HT1080 (cell line): Measurements from ENCODE around the gene RND2. TPM values are rescaled to one million over a fixed set of nuclear protein-coding genes. Genes with fewer than 3 reads are reported as not detected.
"Not testable (repeated sequence)": the region's sequence is repeated elsewhere in the genome, so short reads cannot be mapped to it uniquely, and the experiment has no call there.

ENCODE experiments used
- DNase-seq: peaks from one replicate; pipeline ENCODE4 v3.0.0-alpha.2; 2015; ENCODE audit warnings: low read depth
- polyA plus RNA-seq, 2 experiments: library from polyadenylated mRNA; depleted of rRNA; stranded (reverse); fragments of >200 nt; gene quantifications; 2 replicates each; pipeline ENCODE4 v1.2.3, GENCODE V29; 2015
- total RNA-seq: library from RNA; depleted of rRNA; stranded (reverse); fragments of >200 nt; shearing (Covaris generic); gene quantifications from 2 replicates; pipeline ENCODE4 v1.2.3, GENCODE V29; 2014; rRNA removed

The RND2 gene, protein sequence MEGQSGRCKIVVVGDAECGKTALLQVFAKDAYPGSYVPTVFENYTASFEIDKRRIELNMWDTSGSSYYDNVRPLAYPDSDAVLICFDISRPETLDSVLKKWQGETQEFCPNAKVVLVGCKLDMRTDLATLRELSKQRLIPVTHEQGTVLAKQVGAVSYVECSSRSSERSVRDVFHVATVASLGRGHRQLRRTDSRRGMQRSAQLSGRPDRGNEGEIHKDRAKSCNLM
- total RNA-seq = 0.11 and 0.23 TPM in 2 replicates
- 0.03 and 0.07 TPM in 2 replicates for polyA plus RNA-seq (2015; cell fraction: cytosol; rRNA removed)
- 0.02 and 0.05 TPM in 2 replicates for polyA plus RNA-seq (2015; cell fraction: nucleus; rRNA removed)

DNA sequence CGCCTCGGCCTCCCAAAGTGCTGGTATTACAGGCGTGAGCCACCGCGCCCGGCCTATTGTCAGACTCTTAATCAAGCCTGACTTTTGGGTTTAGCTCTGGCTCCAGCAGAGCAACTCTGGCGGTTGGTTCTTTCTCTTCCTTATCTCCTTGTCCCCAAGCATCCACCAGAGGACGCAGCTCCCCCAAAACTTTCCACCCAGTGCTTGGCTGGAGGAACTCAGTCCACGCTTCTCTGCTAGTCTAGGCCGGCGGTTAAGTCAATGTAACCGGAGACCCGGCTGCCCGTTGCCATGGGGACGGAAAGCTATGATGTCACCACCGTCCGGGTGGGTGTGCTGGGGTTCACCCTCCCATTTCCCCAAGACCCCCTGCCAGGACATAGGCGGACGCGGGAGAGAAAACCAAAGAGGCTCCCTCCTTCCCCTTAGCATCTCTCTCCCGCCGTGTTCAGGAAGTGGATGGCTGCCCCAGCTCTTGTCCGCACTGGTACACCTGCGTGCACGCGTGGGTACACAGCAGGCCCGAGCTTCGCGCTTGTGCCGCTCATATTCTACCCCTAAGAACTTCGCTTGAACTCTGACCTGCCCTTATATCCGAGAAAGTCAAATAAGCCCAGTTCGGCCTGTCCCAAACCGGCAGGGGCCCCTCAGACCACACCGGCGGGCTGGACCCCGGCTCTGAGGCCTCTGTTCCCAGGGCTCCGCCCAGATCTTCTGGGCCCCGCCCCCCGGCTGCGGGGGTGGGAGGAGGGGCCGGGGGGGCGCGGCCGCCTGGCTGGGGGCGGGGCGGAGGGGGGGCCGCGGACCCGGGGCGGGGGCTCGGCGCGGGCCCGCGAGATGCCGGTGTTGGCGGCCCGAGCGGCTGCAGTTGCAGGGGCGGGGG lies at the start of gene RND2:
Gene RND2 (plus strand): TSS at position 825 of the 883 bp plus-strand sequence. CDS start 117 bp downstream, outside the sequence.
- DNase-seq = peak; percentile 88

DNA sequence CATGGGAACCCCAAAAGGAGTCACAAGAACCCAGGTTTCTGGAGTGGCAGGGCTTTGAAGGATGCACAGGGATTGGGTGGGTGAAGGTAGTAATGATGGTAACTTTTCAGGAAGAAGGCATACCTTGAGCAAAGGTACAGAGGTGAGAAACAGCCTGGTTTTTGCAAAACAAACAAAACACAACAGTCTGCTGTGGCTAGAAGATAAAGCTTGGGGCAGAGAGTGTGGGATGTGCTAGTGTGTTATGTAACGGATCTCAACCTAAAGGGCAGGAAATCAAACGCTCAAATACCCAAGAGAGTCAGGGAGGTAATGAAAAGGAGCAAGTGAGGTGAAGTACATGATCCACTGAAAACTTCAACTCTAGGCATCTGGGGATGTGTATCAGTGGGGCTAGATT lies 49.8 kb upstream of the RND2 start:
- DNase-seq = no peak

DNA sequence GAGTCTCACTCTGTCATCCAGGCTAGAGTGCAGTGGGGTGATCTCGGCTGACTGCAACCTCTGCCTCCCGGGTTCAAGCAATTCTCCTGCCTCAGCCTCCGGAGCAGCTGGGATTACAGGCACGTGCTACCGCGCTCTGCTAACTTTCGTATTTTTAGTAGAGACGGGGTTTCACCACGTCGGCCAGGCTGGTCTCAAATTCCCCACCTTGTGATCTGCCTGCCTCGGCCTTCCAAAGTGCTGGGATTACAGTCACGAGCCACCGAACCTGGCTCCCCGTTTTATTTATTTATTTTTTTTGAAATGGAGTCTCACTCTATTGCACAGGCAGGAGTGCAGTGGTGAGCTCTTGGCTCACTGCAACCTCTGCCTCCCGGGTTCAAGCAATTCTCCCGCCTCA lies 49.3 kb upstream of the RND2 start:
- not testable (repeated sequence) for DNase-seq

DNA sequence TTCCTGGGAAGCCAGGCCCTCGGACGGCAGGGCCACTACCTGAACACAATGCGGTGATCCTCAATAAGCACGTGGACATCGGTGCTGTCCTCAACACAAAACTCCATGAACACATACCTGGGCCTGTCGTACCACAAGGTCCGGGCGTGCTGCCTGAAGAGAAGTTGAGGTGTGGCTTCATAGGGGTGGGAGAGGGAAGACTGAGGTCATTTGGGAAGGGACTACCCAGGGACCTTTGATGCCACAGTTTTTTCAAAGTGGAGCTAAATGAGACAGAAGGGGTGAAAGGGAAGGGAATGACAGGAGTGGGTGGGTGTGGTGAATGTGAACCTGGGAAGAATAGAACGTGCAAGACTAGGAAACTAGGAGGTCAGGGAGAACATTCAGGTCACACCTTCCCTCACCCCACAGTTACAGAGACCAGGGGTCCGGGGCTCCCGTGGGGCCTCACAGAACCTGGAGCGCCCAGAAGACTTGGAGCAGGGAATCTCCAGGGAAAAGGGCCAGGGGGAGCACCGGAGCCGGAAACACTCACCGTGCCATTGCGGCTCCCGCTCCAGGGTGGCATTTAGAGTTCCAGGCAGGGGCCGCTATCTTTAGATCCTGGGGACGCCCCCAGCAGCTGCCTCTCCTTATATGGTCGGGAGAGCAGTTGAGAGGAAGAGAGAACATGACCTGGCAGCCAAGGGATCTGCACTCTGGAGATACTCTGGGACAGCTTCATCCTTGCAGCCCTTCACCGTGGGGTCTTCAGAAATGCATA lies 45.3 kb upstream of the RND2 start, which contains the start of gene PTGES3L:
Gene PTGES3L (minus strand): TSS at position 570 of the 763 bp plus-strand sequence. CDS start 27 bp downstream, at position 543.
- peak; percentile 57 for DNase-seq

DNA sequence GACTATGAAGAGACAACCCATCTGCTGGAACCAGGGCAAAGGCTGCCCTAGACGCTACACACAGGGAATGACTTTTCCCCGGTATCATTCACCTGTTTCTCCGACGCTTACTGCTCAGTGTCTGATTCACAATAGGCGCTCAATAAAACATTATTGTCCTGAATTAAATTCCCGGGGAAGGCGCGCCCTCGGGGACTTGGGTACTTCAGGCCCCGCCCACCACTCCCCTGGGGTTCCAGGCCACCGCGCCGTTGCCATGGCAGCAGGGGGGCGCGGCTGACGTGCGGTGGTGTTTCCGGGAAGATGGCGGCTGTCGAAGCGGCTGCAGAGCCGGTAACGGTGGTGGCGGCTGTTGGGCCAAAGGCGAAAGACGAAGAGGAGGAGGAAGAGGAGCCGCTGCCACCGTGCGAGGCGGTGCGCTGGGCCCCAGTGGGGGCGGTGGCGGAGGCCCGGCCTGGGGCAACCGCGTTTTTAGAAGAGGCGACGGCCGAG lies 44.7 kb upstream of the RND2 start, which contains the start of gene RUNDC1:
Gene RUNDC1 (plus strand): TSS at position 292 of the 492 bp plus-strand sequence. CDS start 12 bp downstream, at position 304.
- DNase-seq = peak; percentile 82

DNA sequence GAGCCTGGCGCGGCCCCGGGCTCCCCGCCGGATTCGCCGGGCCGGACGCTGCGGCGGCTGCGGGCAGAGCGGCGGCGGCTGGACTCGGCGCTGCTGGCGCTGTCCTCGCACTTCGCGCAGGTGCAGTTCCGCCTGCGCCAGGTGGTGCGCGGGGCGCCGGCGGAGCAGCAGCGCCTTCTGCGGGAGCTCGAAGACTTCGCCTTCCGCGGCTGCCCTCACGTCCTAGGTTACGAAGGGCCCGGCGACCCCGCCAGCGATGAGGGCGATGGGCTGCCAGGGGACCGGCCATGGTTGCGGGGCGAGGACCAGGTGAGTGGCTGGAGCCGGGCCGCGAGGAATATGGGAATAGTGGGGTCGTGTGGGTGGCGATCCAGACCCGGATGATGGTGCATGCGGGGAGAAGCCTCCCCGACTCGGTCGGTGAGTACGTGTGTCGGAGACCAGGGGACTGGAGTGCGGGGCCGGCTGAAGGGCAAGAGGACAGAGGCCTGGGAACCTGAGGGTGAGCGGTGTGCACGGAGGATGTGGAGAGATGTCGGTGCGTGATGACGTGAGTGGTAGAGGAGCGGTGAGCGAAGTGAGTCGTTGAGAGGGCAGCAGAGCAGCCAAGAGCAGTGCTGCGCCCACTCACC lies 44.1 kb upstream of the RND2 start:
- peak; percentile 55 for DNase-seq

DNA sequence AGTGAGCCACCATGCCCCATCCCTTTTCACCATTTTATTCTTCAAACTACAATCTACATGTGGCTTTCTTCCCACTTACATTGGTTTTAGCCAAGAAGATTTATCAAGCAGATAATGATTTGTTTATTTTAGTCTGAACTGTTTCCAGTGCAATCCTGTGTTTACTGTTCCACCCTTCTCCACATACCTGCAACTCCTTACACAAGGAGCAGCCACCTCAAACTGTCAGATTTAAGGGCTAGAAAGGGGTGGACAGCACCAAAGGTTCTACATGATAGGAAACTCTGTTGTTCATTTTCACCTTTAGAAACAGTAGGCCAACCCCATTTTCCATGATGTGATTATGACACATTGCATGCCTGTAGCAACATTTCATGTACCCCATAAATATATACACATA lies 42.8 kb upstream of the RND2 start:
- DNase-seq = no peak

DNA sequence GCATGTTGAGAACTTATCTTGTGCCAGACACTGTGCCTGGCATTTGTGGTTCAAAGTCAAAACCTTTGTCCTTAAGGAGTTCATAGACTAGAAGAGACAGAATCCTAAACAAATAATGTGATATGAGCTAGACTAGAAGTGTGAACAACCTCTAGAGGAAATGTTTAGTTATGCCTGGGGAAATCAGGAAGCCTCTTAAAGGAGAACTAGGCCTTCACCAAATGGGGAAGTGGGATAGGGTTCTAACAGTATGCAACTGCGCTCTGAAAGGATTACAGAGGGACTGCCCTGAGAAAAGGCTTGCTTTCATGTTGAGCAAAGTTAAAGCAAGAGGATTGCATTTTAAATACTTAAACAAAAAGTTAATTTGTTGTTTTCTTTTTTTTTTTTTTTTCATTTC lies 39.8 kb upstream of the RND2 start:
- DNase-seq = no peak

DNA sequence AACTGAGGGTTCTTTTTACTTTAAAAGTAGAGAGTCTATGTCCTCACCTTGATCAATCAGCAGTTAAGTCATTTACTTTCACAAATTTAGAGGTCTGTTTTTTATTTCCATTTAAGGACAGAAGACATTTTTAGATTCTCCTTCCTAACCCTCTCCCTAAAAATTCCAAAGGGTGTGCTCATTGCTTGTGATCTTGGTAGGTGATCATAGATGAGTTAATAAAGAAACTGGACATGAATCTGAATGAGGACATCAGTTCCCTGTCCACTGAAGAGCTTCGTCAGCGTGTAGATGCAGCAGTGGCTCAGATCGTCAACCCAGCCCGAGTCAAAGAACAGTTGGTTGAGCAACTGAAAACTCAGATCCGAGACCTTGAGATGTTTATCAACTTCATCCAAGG lies 35.9 kb upstream of the RND2 start:
- DNase-seq = no peak

DNA sequence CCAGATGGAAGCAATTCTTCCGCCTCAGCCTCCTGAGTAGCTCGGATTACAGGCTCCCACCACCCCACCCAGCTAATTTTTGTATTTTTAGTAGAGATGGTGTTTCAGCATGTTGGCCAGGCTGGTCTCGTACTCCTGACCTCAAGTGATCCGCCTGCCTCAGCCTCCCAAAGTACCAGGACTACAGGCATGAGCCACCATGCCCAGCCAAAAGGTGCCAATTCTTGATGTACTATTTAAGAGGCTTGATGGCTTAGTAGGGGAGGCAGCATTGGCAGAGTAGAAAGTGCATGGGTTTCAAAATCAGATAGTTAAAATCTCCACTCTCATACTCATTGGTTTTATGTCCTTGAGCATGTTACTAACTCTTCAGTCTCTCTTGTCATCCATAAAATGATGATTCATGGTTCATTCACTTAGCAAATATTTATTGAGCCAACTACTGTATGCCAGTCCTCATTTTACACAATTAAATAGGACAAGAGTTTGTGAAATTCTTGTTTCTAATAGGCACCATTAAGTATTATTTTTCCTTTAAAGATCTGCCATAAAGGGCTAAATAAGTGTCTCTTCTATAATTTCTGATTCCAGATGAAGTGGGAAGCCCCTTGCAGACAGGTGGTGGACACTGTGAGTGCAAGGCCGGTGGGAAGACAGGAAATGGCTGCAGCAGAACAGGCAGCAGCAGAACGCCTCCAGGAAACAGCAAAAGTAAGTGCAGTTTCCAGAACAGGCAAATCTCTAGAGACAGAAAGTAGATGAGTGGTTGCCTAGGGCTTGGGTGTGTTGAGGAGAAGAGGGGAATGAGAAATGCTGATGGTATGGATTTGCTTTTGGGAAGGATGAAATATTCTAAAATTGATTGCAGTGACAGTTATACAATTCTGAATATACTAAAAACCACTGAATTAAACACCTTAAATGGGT lies 35.0 kb upstream of the RND2 start:
- DNase-seq = peak; percentile 61

DNA sequence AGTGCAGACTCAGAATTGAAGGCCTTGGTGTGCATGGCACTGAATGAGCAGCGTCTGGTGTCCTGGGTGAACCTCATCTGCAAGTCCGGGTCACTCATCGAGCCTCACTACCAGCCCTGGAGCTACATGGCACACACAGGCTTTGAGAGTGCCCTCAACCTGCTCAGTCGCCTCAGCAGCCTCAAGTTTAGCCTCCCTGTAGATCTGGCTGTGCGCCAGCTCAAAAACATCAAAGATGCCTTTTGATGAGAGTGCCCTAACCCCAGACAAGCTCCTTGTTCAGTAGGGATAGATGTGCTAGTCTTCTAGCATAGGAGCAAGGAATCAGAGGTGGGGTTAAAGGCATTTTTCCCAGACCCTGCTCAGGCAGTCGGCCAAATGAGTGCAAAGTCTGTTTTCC lies 33.6 kb upstream of the RND2 start:
- no peak for DNase-seq

DNA sequence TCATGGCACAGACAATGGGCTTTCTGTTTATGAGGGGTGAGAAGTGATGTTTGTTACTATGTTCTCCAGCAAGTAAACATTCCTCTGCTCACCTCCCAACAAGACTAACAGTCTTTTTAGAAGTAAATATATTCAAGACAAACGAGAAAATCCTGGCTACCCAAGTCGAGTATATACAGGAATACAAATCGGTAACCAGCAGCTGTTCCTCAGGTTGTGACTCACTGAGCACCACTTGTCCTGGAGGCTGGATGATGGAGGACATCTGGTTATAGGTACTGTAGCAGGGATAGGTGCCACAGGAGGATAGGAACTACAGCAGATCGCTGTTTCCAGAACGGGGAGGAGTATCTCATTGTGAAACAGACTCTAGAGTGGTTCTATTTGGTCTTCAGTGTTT lies 32.2 kb upstream of the RND2 start:
- DNase-seq = no peak

DNA sequence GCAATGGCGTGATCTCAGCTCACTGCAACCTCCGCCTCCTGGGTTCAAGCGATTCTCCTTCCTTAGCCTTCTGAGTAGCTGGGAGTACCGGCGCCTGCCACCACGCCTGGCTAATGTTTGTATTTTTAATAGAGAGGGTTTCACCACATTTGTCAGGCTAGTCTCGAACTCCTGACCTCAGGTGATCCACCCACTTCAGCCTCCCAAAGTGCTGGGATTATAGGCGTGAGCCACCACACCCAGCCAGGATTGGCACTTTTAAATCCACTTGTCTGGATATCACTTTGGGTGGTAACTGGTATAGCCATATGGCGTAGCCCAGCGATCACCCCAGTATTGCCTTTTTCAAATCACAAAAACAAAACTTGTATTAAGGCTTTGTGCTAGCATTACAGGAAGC lies 31.1 kb upstream of the RND2 start:
- not testable (repeated sequence) for DNase-seq

DNA sequence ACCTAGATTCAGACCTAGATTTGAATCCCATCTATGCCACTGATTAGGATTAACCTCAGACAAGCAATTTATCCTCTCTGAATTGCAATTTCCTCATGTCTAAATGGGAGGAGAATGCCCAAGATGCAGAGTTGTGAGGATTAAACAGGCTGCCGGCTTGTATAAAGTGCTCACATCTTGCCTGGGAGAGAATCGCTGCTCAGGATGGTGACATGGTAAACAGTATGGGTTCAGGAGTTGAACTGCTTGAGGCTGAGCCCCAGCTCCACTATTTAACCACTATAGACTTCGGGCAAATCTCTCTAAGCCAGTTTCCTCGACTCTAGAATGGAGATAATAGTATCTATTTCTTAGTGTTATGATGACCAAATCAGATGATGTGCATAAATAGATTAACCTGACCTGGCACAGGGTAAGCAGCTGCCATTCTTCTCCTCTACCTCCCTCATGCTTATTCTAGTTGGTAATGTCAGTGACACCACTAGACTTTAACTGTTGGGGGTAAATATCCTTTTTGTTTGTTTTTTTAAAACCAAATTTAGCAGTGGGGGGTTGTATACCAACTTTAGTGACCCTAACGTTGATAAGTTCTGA lies 27.5 kb upstream of the RND2 start:
- no peak for DNase-seq

DNA sequence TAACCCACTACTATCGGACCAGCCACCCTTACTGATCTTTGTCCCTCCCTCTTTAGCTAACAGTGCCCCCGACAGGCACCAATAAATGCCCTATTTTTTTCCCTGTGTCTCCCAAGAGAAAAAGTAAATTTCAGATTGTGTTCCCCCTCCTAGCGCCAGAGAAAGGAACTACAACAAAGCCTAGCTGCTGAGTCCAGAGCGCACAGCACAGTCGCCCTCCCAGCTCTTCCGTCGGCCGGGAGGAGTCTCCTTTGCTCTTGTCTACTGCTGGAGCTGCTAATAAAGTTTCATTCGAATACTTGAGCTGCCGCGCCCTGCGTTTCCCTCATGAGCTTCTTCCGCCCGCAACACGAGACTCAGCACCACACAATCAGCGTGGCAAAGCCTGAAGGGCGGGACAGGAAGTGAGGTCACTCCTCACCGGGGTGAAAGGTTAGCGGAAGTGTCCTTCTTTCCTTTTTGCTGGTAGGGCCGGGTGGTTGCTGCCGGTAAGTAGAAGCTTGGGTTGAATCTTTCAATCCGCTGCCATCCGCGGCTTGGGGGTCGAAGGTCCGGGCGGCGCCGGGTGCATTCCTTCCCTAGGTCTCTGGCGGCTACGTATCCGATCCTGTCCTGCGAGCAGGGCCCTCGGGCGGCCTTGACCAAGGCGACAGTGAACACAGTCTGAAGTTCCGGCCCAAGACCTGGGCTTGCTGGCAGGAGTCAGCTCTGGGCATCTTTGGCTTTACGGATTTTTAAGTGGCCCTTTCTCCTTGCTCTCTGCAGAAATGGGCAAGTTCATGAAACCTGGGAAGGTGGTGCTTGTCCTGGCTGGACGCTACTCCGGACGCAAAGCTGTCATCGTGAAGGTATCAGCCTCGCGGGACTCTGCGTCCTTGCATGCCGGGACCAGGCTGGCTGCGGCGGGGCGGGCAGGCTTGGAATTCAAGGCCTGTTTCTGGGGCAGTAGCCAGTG lies 26.8 kb upstream of the RND2 start, which contains the start of gene RPL27:
Gene RPL27 (plus strand): TSS at position 436 of the 955 bp plus-strand sequence. CDS start 332 bp downstream, at position 768.
- peak; percentile 100 for DNase-seq

DNA sequence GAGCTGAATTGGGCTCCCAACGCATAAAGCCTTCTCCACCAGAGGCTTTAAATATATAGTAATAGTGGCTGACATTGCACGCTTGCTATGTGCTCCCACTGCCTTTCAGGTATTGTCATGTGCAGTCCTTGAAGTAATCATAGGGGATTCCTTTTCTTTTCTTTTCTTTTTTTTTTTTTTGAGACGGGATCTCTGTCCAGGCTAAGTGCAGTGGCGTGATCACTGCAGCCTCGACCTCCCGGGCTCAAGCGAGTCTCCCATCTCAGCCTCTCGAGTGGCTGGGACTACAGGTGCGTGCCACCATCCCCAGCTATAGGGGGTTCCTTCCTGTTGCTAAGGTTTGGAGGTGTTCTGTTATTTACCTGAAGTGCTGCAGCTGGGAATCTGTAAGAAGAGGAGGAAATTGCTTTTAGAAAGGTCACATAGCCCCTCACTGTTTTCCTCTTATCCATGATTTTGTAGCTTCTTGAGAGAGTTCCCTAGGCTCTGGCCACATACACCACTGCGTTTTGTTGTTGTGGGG lies 26.0 kb upstream of the RND2 start:
- DNase-seq = no peak

DNA sequence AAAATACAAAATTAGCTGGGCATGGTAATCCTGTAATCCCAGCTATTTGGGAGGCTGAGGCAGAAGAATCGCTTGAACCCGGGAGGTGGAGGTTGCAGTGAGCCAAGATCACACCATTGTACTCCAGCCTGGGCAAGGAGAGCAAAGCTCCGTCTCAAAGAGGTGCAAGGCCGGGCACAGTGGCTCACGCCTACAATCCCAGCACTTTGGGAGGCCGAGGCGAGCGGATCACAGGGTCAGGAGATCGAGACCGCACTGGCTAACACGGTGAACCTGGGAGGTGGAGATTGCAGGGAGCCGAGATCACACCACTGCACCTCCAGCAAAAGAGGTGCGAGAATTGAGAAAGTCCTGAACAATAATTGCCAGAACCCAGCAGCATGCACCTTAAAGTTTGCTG lies 24.1 kb upstream of the RND2 start:
- DNase-seq = not testable (repeated sequence)
